PC-3 (cell line): ENCODE measurements around the gene BAZ1B. TPM values are rescaled to one million over a fixed set of nuclear protein-coding genes. Genes with fewer than 3 reads are reported as not detected.

Source experiments
- ATAC-seq: fragments of 200-7000 bp; cut with Tn5 transposase; 2 replicates; pipeline ENCODE4 v1.9.1; 2020; ENCODE audit warnings: mild to moderate bottlenecking, moderate library complexity
- BruUV-seq: library from RNA; stranded (reverse); fragments of 400-500 nt; replicated peaks from 2 replicates; lab custom pipeline; 2021; lab: Mats Ljungman, UMichigan
- CTCF ChIA-PET: fragments of 300-600 bp; sonication (Branson Sonifier 250); formaldehyde crosslinking; loops from one replicate; lab custom pipeline; 2022; ENCODE audit warnings: antibody characterized with exemption; lab: Charles Lee
- POLR2A ChIA-PET: fragments of 300-600 bp; sonication (Branson Sonifier 250); formaldehyde crosslinking; loops from one replicate; lab custom pipeline; 2022; ENCODE audit warnings: antibody characterized with exemption; ENCODE audit not compliant: unreplicated experiment; lab: Charles Lee
- DNase-seq: peaks from one replicate; pipeline ENCODE4 v3.0.0-alpha.2; 2015
- H2AFZ ChIP-seq: fragments of 300-600 bp; sonication (generic); 2 replicates; pipeline ENCODE4 v1.6.0; 2016; ENCODE audit warnings: antibody characterized with exemption, low read length
- H3F3A ChIP-seq: fragments of 300-600 bp; sonication (generic); one replicate; pipeline ENCODE4 v1.6.0; 2017; ENCODE audit warnings: antibody characterized with exemption, low read length, control low read depth, mild to moderate bottlenecking; ENCODE audit not compliant: unreplicated experiment
- H3K27ac ChIP-seq: fragments of 300-600 bp; sonication (generic); 2 replicates; pipeline ENCODE4 v1.5.1; 2016; ENCODE audit warnings: mild to moderate bottlenecking, low read length
- H3K27me3 ChIP-seq: fragments of 300-600 bp; sonication (generic); 2 replicates; pipeline ENCODE4 v1.6.1; 2016; ENCODE audit warnings: low read length, mixed read lengths
- H3K36me3 ChIP-seq: fragments of 300-600 bp; sonication (generic); 2 replicates; pipeline ENCODE4 v1.6.1; 2016; ENCODE audit warnings: low read depth, mixed run types, low read length, mixed read lengths
- H3K4me1 ChIP-seq: fragments of 300-600 bp; sonication (generic); 2 replicates; pipeline ENCODE4 v1.5.1; 2016; ENCODE audit warnings: low read length; ENCODE audit not compliant: insufficient read depth
- H3K4me2 ChIP-seq: fragments of 300-600 bp; sonication (generic); 2 replicates; pipeline ENCODE4 v1.6.0; 2016; ENCODE audit warnings: low read length
- H3K4me3 ChIP-seq: fragments of 300-600 bp; sonication (generic); 2 replicates; pipeline ENCODE4 v1.5.1; 2016; ENCODE audit warnings: mild to moderate bottlenecking, low read length, mixed read lengths
- H3K79me2 ChIP-seq: fragments of 300-600 bp; sonication (generic); 2 replicates; pipeline ENCODE4 v1.6.1; 2017; ENCODE audit warnings: low read length, mixed read lengths
- H3K9ac ChIP-seq: fragments of 300-600 bp; sonication (generic); 2 replicates; pipeline ENCODE4 v1.6.0; 2016; ENCODE audit warnings: mild to moderate bottlenecking, low read length
- H3K9me2 ChIP-seq: fragments of 300-600 bp; sonication (generic); replicated peaks from 2 replicates; pipeline ENCODE4 v1.6.1; 2016; ENCODE audit warnings: mixed run types, low read length, mixed read lengths
- H3K9me3 ChIP-seq: fragments of 300-600 bp; sonication (generic); 2 replicates; pipeline ENCODE4 v1.6.1; 2016; ENCODE audit warnings: low read length, mixed read lengths
- H4K20me1 ChIP-seq: fragments of 300-600 bp; sonication (generic); 2 replicates; pipeline ENCODE4 v1.6.1; 2016; ENCODE audit warnings: low read length, mixed read lengths
- EZH2 ChIP-seq: fragments of 300-600 bp; sonication (generic); IDR thresholded peaks from one replicate; pipeline ENCODE4 v1.6.1; 2017; ENCODE audit warnings: antibody characterized with exemption, mild to moderate bottlenecking, low read length; ENCODE audit not compliant: unreplicated experiment
- EZH2phosphoT487 ChIP-seq: fragments of 300-600 bp; sonication (generic); IDR thresholded peaks from 2 replicates; pipeline ENCODE4 v1.6.1; 2018; ENCODE audit warnings: mild to moderate bottlenecking, antibody characterized with exemption, low read length, borderline replicate concordance
- intact Hi-C: fragments of 100-400 bp; cut with micrococcal nuclease; formaldehyde crosslinking; loops from 2 replicates; pipeline ENCODE4 v1.9.0; 2023
- total RNA-seq: library from RNA; depleted of rRNA; stranded (reverse); fragments of >200 nt; gene quantifications from 2 replicates; pipeline ENCODE4 v1.2.3, GENCODE V29; 2014
- TF ChIP-seq, protein P1 (sequence below): fragments of 300-600 bp; sonication (generic); conservative IDR thresholded peaks from 2 replicates; pipeline ENCODE4 v1.5.1; 2017; ENCODE audit warnings: antibody characterized with exemption, low read depth, mild to moderate bottlenecking, low read length

The BAZ1B gene
- total RNA-seq, 1 experiment from 2014 or later = 45.5 TPM

DNA sequence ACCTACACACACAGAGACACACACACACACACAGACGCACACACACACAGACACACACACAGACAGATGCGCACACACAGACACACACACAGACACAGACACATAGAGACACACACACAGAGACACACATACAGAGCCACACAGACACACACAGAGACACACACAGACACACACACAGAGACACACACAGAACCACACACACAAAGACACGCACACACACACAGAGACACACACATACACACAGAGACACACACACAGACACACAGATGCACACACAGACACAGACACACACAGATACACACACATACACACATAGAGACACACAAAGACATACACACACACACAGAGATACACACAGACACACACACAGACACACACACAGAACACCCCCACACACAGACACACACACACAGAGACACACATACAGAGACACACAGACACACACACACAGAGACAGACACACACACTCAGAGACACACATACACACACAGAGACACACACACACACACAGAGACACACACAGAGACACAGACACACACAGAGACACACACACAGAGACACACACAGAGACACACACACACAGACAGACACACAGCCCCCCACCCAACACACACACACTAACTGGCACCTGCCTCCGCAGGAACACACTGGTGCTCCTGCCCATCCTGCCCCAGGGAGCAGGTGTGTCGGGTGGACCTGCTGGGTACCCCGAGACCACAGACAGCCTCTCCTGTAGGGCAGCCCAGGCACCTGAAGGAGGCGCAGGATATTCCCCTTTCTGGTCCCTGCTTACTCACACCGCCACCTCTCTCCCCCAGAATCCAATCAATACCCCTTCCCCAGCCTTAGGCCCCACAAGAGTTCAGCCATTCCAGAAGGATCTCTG lies 93.9 kb downstream of the BAZ1B start:
- H2AFZ ChIP-seq = no peak overlapping the region
- no peak for DNase-seq
- no peaks in the 10 kb centered on the region for H3K27me3 ChIP-seq
- no peak overlapping the region for H3K4me2 ChIP-seq
- BruUV-seq = no TSS peak
- CTCF ChIA-PET = no interaction called here
- no peaks in the 10 kb centered on the region for H3K4me1 ChIP-seq
- POLR2A ChIA-PET = no interaction called here
- no peaks in the 10 kb centered on the region for H3K9me3 ChIP-seq
- H3K9me2 ChIP-seq = no peaks in the 10 kb centered on the region
- H3K36me3 ChIP-seq = no peaks in the 10 kb centered on the region
- no peaks in the 10 kb centered on the region for H3K79me2 ChIP-seq
- no peak overlapping the region for H3K9ac ChIP-seq
- intact Hi-C loops = no loop called here
- no peaks in the 10 kb centered on the region for H4K20me1 ChIP-seq
- ATAC-seq = no peak
- H3K27ac ChIP-seq = no peak overlapping the region
- no peak overlapping the region for H3K4me3 ChIP-seq
- no peaks in the 10 kb centered on the region for H3F3A ChIP-seq
- no peak for TF ChIP-seq EZH2
- TF ChIP-seq, protein P1, sequence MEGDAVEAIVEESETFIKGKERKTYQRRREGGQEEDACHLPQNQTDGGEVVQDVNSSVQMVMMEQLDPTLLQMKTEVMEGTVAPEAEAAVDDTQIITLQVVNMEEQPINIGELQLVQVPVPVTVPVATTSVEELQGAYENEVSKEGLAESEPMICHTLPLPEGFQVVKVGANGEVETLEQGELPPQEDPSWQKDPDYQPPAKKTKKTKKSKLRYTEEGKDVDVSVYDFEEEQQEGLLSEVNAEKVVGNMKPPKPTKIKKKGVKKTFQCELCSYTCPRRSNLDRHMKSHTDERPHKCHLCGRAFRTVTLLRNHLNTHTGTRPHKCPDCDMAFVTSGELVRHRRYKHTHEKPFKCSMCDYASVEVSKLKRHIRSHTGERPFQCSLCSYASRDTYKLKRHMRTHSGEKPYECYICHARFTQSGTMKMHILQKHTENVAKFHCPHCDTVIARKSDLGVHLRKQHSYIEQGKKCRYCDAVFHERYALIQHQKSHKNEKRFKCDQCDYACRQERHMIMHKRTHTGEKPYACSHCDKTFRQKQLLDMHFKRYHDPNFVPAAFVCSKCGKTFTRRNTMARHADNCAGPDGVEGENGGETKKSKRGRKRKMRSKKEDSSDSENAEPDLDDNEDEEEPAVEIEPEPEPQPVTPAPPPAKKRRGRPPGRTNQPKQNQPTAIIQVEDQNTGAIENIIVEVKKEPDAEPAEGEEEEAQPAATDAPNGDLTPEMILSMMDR = no peak
- no peak for TF ChIP-seq EZH2phosphoT487

DNA sequence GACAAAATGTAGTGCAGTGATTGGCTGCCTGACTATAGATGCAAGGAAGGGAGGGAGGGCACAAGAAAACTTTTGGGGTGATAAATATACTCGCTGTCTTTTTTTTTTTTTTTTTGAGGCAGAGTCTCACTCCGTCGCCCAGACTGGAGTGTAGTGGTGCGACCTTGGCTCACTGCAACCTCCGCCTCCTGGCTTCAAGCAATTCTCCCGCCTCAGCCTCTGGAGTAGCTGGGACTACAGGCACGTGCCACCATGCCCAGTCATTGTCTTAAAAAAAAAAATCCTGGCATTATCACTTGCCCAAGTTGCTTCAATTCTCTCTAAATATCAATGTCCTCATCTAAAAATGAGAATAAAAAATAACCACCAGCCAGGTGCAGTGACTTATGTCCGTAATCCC lies 96.1 kb downstream of the BAZ1B start:
- Histone ChIP-seq H3K9me2 (no peaks in the 10 kb centered on the region), H3K36me3 (no peaks in the 10 kb centered on the region), H3K4me3 (no peak overlapping the region), H3K27ac (no peak overlapping the region), H3K4me2 (no peak overlapping the region), H3F3A (no peaks in the 10 kb centered on the region), H3K27me3 (no peaks in the 10 kb centered on the region), H3K4me1 (no peaks in the 10 kb centered on the region), H4K20me1 (no peaks in the 10 kb centered on the region), H3K79me2 (no peaks in the 10 kb centered on the region), H3K9me3 (no peaks in the 10 kb centered on the region), H2AFZ (no peak overlapping the region), H3K9ac (no peak overlapping the region)
- intact Hi-C loops = no loop called here
- TF ChIP-seq EZH2 (no peak), EZH2phosphoT487 (no peak)
- TF ChIP-seq, protein P1 = no peak
- ATAC-seq (no peak), DNase-seq (no peak)
- ChIA-PET CTCF (no interaction called here), POLR2A (no interaction called here)
- BruUV-seq = no TSS peak

DNA sequence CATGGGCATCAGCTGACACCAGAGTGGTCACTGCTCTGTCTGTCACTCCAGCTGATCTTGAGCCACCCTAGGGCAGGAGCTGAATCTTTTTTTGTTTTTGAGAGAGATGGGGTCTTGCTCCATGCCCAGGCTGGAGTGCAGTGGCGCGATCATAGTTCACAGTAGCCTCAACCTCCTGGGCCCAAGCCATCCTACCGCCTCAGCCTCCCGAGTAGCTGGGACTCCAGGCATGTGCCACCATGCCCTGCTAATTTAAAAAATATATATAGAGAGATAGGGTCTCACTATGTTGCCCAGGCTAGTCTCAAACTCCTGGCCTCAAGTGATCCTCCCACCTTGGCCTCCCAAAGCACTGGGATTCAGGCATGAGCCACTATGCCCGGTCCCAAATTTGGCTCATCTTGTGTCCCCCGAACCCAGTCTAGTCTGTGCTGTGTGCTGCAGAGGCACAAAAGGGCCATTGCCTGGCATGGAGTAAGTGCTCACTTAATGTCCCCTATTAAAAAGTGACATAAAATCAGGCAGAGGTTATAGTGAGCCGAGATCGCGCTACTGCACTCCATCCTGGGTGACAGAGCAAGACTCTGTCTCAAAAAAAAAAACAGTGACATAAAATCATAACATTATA lies 96.6 kb downstream of the BAZ1B start:
- no TSS peak for BruUV-seq
- Histone ChIP-seq H3K4me2 (no peak overlapping the region), H3K4me1 (no peaks in the 10 kb centered on the region), H3K4me3 (no peak overlapping the region), H3K79me2 (no peaks in the 10 kb centered on the region), H3K9me3 (no peaks in the 10 kb centered on the region), H3K9me2 (no peaks in the 10 kb centered on the region), H3F3A (no peaks in the 10 kb centered on the region), H2AFZ (no peak overlapping the region), H3K36me3 (no peaks in the 10 kb centered on the region), H3K27ac (no peak overlapping the region), H3K27me3 (no peaks in the 10 kb centered on the region), H4K20me1 (no peaks in the 10 kb centered on the region), H3K9ac (no peak overlapping the region)
- intact Hi-C loops = no loop called here
- DNase-seq (no peak), ATAC-seq (no peak)
- TF ChIP-seq EZH2 = no peak
- TF ChIP-seq, protein P1 = no peak
- no peak for TF ChIP-seq EZH2phosphoT487
- ChIA-PET POLR2A (no interaction called here), CTCF (no interaction called here)
